Spleen (tissue), 7 donors: Measurements from ENCODE around the gene STXBP6.

Experiments used
- CTCF ChIP-seq, 11 experiments: fragments of 200-600 bp in 7 of 11; fragments of 450-650 bp in 4 of 11; sonication (generic) in 4 of 11; IDR thresholded peaks in 8 of 11; conservative IDR thresholded peaks in 3 of 11; 1 replicate in 7 of 11; 2 replicates in 4 of 11; pipeline versions ENCODE4 v1.4.0 to v1.8.0; 2016 to 2021; ENCODE audit warnings: antibody characterized with exemption in 11 of 11, inconsistent platforms in 4 of 11, mild to moderate bottlenecking in 1 of 11
- POLR2A ChIP-seq, 3 donors: fragments of 450-650 bp; IDR thresholded peaks; one replicate each; pipeline ENCODE4 v1.5.1; 2017; ENCODE audit warnings: antibody characterized with exemption in 3 of 3, mild to moderate bottlenecking in 1 of 3
- donor health status: DM: no; HTN: no; CAD: no; lungs with moderate emphysema.
- donor health status: DM: no; HTN: no; CAD: no.
- donor health status: DM: no; HTN: no; CAD: no.

GRCh38 chr14:25006031-25006430, 43.9 kb downstream of the STXBP6 start:
- TF ChIP-seq CTCF (IDR thresholded peaks at IDR 0.05 in 8 of 11, conservative IDR thresholded peaks at IDR 0.05 in 3 of 11): no peak
- no peak for TF ChIP-seq POLR2A (IDR thresholded peaks at IDR 0.05)
